Tibial nerve (tissue), 4 donors: ENCODE data around the gene NOS1. TPM values are rescaled to one million over a fixed set of nuclear protein-coding genes. Genes with fewer than 3 reads are reported as not detected.

ENCODE experiments used
- DNase-seq, 2 donors: peaks; one replicate each; pipeline ENCODE4 v3.0.0-alpha.2; 2019; ENCODE audit warnings: low spot score in 2 of 2
- H3K27ac ChIP-seq, 4 donors: fragments of 200-600 bp; sonication (generic) in 3 of 4; one replicate each; pipeline ENCODE4 v1.5.1; 2017 to 2019; ENCODE audit warnings: mild to moderate bottlenecking in 1 of 4
- H3K27me3 ChIP-seq, 2 donors: fragments of 200-600 bp; sonication (generic) in 1 of 2; one replicate each; pipeline versions ENCODE4 v1.5.1 to v1.6.0; 2017 to 2019
- H3K36me3 ChIP-seq, 3 donors: fragments of 200-600 bp; sonication (generic); one replicate each; pipeline ENCODE4 v1.5.1; 2018 to 2019
- H3K4me1 ChIP-seq, 4 donors: fragments of 200-600 bp; sonication (generic) in 3 of 4; one replicate each; pipeline ENCODE4 v1.5.1; 2017 to 2019
- H3K4me3 ChIP-seq, 4 donors: fragments of 200-600 bp; sonication (generic) in 3 of 4; one replicate each; pipeline ENCODE4 v1.5.1; 2017 to 2019; ENCODE audit warnings: mild to moderate bottlenecking in 1 of 4, moderate library complexity in 1 of 4
- H3K9me3 ChIP-seq, 4 donors: fragments of 200-600 bp; sonication (generic) in 3 of 4; one replicate each; pipeline ENCODE4 v1.5.1; 2017 to 2019
- EP300 ChIP-seq, 2 donors: sonication (generic); formaldehyde crosslinking; IDR thresholded peaks; one replicate each; pipeline ENCODE4 v1.6.1; 2017; ENCODE audit warnings: antibody characterized with exemption in 2 of 2, mild to moderate bottlenecking in 1 of 2
- POLR2A ChIP-seq, 2 donors: fragments of 450-650 bp; IDR thresholded peaks; one replicate each; pipeline ENCODE4 v1.6.1; 2017; ENCODE audit warnings: antibody characterized with exemption in 2 of 2, mild to moderate bottlenecking in 2 of 2, moderate library complexity in 2 of 2
- WGBS, 2 donors: methylation state at CpG; one replicate each; pipeline ENCODE4 v1.1.5; 2018; 5-methylcytosine and 5-hydroxymethylcytosine counted together
- total RNA-seq, 4 donors: library from RNA; depleted of rRNA; stranded (reverse); fragments of >200 nt; gene quantifications; one replicate each; pipeline ENCODE4 v1.1.0, GENCODE V29; 2016
- TF ChIP-seq, protein P1 (sequence below), 5 experiments: fragments of 200-600 bp in 3 of 5; fragments of 450-650 bp in 2 of 5; sonication (generic) in 3 of 5; IDR thresholded peaks; one replicate each; pipeline ENCODE4 v1.5.1; 2016 to 2019; ENCODE audit warnings: antibody characterized with exemption in 5 of 5, mild to moderate bottlenecking in 3 of 5, moderate library complexity in 2 of 5

Gene NOS1
- total RNA-seq, 4 donors from 2014 or later = 6.9 to 32.4 (median 28.1) TPM

DNA sequence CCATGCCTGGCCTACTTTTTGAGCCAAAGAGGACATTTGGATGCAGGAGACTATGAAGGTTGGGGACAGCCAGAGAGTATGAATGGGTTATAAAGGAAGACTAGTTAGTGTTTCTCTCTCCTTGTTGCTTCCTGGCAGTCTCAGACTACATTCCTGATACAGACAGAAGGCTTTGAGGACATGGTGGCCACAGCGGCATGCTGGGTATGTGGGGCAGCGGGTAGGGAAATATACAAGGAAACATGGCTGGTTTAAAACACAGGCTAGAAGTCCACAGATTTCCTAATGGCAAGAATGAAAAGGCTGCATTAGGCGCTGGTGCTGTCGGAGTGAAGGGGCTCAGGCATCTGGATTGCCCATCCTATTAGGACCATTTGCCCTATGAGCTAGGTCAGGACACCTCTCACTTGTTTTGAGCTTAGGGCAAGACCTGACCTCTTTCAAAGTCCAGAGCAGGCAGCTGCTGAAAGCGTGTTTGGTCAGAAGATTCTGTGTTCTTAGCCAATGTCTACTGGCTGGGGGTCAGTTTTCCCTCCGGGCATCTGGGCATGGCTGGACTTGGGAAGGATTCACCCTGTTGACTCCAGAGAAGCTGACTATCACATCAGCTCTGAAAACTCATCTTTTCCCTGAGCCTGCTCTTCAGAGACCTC lies 151.0 kb downstream of the NOS1 start:
- TF ChIP-seq, protein P1, sequence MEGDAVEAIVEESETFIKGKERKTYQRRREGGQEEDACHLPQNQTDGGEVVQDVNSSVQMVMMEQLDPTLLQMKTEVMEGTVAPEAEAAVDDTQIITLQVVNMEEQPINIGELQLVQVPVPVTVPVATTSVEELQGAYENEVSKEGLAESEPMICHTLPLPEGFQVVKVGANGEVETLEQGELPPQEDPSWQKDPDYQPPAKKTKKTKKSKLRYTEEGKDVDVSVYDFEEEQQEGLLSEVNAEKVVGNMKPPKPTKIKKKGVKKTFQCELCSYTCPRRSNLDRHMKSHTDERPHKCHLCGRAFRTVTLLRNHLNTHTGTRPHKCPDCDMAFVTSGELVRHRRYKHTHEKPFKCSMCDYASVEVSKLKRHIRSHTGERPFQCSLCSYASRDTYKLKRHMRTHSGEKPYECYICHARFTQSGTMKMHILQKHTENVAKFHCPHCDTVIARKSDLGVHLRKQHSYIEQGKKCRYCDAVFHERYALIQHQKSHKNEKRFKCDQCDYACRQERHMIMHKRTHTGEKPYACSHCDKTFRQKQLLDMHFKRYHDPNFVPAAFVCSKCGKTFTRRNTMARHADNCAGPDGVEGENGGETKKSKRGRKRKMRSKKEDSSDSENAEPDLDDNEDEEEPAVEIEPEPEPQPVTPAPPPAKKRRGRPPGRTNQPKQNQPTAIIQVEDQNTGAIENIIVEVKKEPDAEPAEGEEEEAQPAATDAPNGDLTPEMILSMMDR (IDR thresholded peaks at IDR 0.05) = no peak
- no peak for TF ChIP-seq EP300 (IDR thresholded peaks at IDR 0.05)
- no peak for TF ChIP-seq POLR2A (IDR thresholded peaks at IDR 0.05)
- Histone ChIP-seq H3K27me3 (peaks cover 0 to 7% of the 10 kb centered on the region in 2 donors), H3K4me3 (no peak overlapping the region), H3K27ac (no peak overlapping the region), H3K36me3 (no peaks in the 10 kb centered on the region), H3K4me1 (peaks cover 0 to 4% (median 0%) of the 10 kb centered on the region in 4 donors), H3K9me3 (no peaks in the 10 kb centered on the region)
- DNase-seq = no peak
- WGBS, 2 donors = 75 to 84% methylated on average over 6 of the region's 6 CpGs

DNA sequence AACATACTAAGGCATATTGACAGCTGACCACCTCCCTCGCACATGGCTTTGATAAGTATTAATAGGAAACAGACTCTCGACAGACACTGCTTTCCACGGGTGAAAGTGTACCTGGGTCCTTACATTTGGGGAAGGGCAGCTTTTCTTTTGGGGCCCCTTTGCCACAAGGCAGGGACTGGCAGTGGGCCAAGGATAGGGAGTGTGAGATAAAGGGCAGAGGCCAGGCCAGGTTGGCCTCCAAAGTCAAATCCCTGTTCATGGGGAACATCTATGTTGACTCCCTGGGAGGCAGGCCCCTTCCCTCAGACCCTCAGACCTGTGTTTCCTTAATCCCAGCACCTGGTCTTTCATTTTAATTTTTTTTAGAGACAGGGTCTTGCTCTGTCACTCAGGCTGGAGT lies 151.8 kb downstream of the NOS1 start:
- no peak for DNase-seq
- TF ChIP-seq POLR2A (IDR thresholded peaks at IDR 0.05) = no peak
- TF ChIP-seq EP300 (IDR thresholded peaks at IDR 0.05) = no peak
- TF ChIP-seq, protein P1 (IDR thresholded peaks at IDR 0.05) = no peak
- no peaks in the 10 kb centered on the region for H3K36me3 ChIP-seq
- no peak overlapping the region for H3K27ac ChIP-seq
- H3K9me3 ChIP-seq = no peaks in the 10 kb centered on the region
- no peak overlapping the region for H3K4me3 ChIP-seq
- WGBS, 2 donors = 70 to 73% methylated on average over 3 of the region's 3 CpGs
- H3K4me1 ChIP-seq = peaks cover 0 to 4% (median 0%) of the 10 kb centered on the region in 4 donors
- H3K27me3 ChIP-seq = peaks cover 0 to 7% of the 10 kb centered on the region in 2 donors

DNA sequence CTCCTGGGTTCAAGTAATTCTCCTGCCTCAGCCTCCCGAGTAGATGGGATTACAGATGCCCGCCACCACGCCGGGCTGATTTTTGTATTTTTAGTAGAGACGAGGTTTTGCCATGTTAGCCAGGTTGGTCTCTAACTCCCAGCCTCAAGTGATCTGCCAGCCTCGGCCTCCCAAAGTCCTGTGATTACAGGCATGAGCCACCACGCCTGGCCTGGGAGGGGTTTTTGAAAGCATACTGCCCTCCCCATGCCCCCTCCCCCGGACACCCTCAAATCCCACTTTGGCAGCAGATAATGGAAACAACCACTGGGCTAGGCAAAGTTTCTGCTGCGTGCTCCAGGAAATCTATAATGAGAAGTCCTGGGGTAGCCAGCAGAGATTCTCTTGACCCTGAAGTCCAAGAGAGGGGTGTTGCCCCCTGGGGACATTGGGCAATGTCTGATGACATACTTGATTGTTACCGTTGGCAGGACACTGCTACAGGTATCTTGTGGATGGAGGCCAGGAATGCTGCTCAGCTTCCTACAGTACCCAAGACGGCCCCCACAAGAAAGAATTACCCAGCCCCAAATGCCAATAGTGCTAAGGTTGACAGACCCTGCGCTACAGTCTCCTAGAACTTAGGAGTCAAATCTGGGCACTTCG lies 152.5 kb downstream of the NOS1 start:
- Histone ChIP-seq H3K27ac (no peak overlapping the region), H3K9me3 (no peaks in the 10 kb centered on the region), H3K4me1 (peaks cover 0 to 4% (median 0%) of the 10 kb centered on the region in 4 donors), H3K27me3 (peaks cover 0 to 7% of the 10 kb centered on the region in 2 donors), H3K36me3 (no peaks in the 10 kb centered on the region), H3K4me3 (no peak overlapping the region)
- 78 to 81% methylated on average over 13 of the region's 13 CpGs for WGBS, 2 donors
- no peak for DNase-seq
- TF ChIP-seq POLR2A (IDR thresholded peaks at IDR 0.05) (no peak), EP300 (IDR thresholded peaks at IDR 0.05) (no peak)
- TF ChIP-seq, protein P1 (IDR thresholded peaks at IDR 0.05) = no peak

DNA sequence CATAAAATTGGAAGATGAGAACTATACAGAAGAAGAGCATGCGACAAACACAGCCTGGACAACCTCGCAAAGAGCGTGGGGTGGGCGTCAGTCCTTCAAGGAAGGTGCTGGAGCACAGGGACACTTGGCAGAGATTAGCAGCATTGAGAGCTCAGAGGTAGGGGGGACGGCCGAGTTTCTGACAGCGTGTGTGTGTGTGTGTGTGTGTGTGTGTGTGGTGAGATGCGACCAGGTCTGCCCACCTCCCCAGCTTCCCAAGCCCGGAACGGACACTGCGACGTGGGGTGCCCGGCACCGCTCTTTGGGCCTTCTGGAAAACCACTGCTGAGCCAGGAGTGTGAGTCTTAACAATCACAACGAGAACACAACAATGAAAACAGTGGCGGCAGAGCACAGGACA lies 153.2 kb downstream of the NOS1 start:
- TF ChIP-seq POLR2A (IDR thresholded peaks at IDR 0.05) (no peak), EP300 (IDR thresholded peaks at IDR 0.05) (no peak)
- TF ChIP-seq, protein P1 (IDR thresholded peaks at IDR 0.05) = no peak
- Histone ChIP-seq H3K36me3 (no peaks in the 10 kb centered on the region), H3K27me3 (peaks cover 0 to 7% of the 10 kb centered on the region in 2 donors), H3K9me3 (no peaks in the 10 kb centered on the region), H3K27ac (no peak overlapping the region), H3K4me1 (peaks cover 0 to 4% (median 0%) of the 10 kb centered on the region in 4 donors), H3K4me3 (no peak overlapping the region)
- WGBS, 2 donors = 69% methylated on average over 16 of the region's 16 CpGs
- no peak for DNase-seq

DNA sequence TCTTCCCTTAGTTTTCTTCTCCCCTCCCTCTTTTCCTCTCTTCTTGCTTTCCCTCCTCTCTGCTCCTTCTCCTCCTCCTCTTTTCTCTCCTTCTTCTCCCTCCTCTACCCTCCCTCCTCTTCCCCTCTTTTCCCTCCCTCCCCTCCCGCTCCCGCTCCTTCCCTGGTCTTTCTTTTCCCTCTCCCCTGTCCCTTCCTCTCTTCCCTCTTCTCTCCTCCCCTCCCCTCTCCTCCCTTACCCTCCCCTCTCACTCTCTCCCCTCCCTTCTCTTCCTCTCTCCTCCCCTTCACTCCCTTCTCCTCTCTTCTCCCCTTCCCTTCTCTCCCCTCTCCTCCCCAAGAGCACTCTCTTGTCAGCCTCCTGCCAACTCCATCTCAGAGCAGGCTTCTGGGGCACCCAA lies 153.8 kb downstream of the NOS1 start:
- whole genome bisulfite sequencing, 2 donors = 35 to 40% methylated on average over 2 of the region's 2 CpGs
- no peak for DNase-seq

More for the DNA sequence above, 153.8 kb downstream of the NOS1 start:
- Histone ChIP-seq H3K4me3 (no peak overlapping the region), H3K27ac (no peak overlapping the region), H3K36me3 (no peaks in the 10 kb centered on the region), H3K9me3 (no peaks in the 10 kb centered on the region), H3K4me1 (no peaks in the 10 kb centered on the region), H3K27me3 (peaks cover 0 to 7% of the 10 kb centered on the region in 2 donors)
- TF ChIP-seq, protein P1 (IDR thresholded peaks at IDR 0.05) = no peak
- no peak for TF ChIP-seq POLR2A (IDR thresholded peaks at IDR 0.05)
- TF ChIP-seq EP300 (IDR thresholded peaks at IDR 0.05) = no peak
